BLaER1 (cell line): ENCODE data around the gene CERKL.
A peak's percentile ranks its signal among the peaks of the same experiment; 100 is the strongest.

Experiments used
- H3K27ac ChIP-seq: shearing (Covaris generic); formaldehyde crosslinking; 2 replicates; pipeline ENCODE4 v1.8.1; 2022
- H3K27me3 ChIP-seq: shearing (Covaris generic); formaldehyde crosslinking; 2 replicates; pipeline ENCODE4 v1.8.1; 2022
- H3K36me3 ChIP-seq: shearing (Covaris generic); formaldehyde crosslinking; 2 replicates; pipeline ENCODE4 v1.8.1; 2022
- H3K4me1 ChIP-seq: shearing (Covaris generic); formaldehyde crosslinking; 2 replicates; pipeline ENCODE4 v1.8.1; 2022
- H3K4me2 ChIP-seq: shearing (Covaris generic); formaldehyde crosslinking; 2 replicates; pipeline ENCODE4 v1.8.1; 2022
- H3K4me3 ChIP-seq: shearing (Covaris generic); formaldehyde crosslinking; 2 replicates; pipeline ENCODE4 v1.8.1; 2022
- H3K9ac ChIP-seq: shearing (Covaris generic); formaldehyde crosslinking; 2 replicates; pipeline ENCODE4 v1.8.1; 2022
- H3K9me3 ChIP-seq: shearing (Covaris generic); formaldehyde crosslinking; 2 replicates; pipeline ENCODE4 v1.8.1; 2022
- H4K20me1 ChIP-seq: shearing (Covaris generic); formaldehyde crosslinking; 2 replicates; pipeline ENCODE4 v1.8.1; 2022
- Cebpa-rat ChIP-seq: shearing (Covaris generic); IDR thresholded peaks from 2 replicates; pipeline ENCODE4 v1.8.1; 2022

CERKL gene

DNA sequence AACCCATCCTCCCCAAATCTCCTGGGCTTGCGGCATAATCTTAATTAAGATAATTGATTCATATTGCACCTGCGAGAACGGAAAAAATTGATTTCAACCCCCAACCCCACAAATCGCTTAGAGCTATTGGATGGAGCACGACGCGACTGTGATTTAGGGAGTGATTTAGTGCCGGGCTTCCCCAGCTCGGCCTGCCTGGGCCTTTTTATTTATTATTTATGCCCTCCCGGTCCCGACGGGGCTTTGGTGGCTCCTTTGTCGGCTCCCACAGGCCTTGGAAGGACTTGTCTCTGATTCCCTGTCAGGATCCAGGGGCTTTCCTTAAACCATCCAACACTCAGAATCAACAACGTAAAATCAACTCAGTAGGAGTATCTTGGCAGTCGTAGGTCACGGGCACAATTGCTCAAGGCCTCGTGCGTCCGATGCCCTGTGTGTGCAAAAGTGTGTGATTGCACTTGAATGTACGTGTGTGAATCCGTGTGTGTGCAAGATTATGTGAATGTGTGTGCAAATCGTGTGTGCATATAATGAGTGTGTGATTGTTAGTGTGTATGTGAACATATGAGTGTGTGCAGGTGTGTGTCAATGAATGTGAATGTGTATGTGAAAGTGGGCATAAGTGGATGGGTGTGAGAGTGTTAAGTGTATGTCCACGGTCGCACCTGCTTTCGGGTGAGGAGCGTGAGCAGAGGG is 27.7 kb upstream of the CERKL start:
- H3K9me3 ChIP-seq: peaks cover 49% of the 10 kb centered on the region
- peaks cover 41% of the 10 kb centered on the region for H3K27me3 ChIP-seq
- no peak overlapping the region for H3K4me3 ChIP-seq

DNA sequence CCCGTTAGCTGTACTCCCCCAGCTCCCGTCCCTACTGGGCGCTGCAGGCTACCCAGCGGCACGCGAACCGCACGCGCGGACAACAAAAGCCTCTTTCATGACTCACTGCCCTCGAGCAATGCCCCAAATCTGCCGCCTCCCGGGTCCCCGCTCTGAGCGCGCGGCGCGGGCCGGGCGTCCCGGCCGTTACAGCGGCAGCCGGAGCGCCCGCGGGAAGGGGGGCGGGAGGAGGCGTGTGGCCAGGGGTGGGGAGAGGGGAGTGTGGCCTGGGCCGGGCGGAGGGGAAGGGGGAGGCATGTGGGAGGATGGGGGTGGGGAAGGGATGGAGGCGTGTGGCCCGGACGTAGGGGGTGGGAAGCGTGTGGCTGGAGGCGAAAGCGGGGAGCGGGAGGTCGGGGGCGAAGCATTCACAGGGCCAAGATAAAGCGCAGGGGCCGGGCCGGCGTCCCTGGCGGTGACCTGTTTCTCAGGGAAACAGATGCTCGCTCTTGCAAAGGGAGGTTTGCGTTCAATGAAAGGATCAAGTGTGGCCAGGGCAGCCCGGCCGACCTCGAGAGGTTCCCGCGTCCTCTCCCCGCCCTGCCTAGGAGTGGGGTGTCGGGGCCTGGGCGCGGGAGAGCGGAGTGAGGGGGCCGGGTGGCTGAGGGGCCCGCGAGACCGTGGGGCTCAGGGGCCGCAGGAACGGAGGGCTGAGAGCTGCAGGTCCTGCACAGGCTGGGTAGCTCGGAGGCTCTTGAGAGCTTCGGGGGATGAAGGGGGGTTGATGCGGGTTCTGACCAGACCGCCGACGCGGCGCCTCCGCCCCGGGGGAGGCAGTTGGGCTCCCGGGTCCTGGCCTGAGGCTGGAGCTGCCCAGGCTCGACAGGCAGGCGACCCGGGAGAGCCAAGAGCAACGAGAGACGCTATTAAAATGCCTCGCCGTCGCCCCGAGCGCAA is 26.9 kb upstream of the CERKL start:
- H3K4me3 ChIP-seq: no peak overlapping the region
- peaks cover 5% of the 10 kb centered on the region; the same call in 1 of the 2 replicates for H3K4me1 ChIP-seq
- H3K4me2 ChIP-seq: no peak overlapping the region
- H3K9ac ChIP-seq: no peak overlapping the region
- peaks cover 57% of the 10 kb centered on the region for H3K9me3 ChIP-seq
- no peaks in the 10 kb centered on the region for H4K20me1 ChIP-seq
- H3K36me3 ChIP-seq: no peaks in the 10 kb centered on the region
- no peak overlapping the region for H3K27ac ChIP-seq
- H3K27me3 ChIP-seq: peaks cover 41% of the 10 kb centered on the region
- TF ChIP-seq Cebpa-rat: no peak

More for the DNA sequence above, 27.7 kb upstream of the CERKL start:
- H4K20me1 ChIP-seq: no peaks in the 10 kb centered on the region
- no peak overlapping the region for H3K4me2 ChIP-seq
- no peak for TF ChIP-seq Cebpa-rat
- H3K4me1 ChIP-seq: peaks cover 5% of the 10 kb centered on the region; the same call in 1 of the 2 replicates
- no peaks in the 10 kb centered on the region for H3K36me3 ChIP-seq
- no peak overlapping the region for H3K27ac ChIP-seq
- no peak overlapping the region for H3K9ac ChIP-seq

DNA sequence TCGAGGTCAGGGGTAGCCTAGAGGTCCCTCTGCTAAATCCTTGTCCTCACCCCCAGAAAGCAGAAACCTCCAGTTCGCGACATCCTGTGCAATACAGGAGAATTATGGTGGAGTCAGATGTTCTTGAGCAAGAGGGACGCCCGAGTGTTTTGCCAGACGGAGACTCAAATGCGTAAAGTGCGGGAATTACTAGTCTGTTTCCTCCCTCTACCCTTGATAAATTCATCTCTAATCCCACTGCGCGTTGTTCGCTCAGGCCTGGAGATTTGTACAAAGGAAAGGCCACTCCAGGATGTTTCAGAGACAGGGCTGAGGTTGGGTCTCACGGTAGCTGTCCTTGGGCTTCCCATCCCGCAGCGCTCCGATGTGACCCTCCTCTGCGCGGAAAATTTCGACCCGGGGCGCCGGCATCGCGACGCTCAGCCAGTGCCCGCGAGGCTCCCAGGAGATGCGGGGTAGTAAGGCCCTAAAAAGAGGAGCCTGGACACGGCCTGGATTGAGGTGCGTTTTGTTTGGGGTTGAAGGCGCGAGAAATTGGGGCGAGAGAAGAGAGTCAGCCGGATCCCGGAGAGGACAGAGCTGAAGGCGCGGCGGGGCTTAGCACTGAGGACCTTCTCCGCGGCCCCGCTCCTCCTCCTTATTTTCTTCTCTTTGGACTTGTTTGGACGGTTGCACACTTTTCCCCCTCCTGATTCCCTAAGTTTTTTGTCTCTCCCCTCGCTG is 26.1 kb upstream of the CERKL start:
- Histone ChIP-seq H3K9me3 (peaks cover 65% of the 10 kb centered on the region), H3K4me2 (no peak overlapping the region), H3K4me3 (no peak overlapping the region), H4K20me1 (no peaks in the 10 kb centered on the region), H3K4me1 (peaks cover 5% of the 10 kb centered on the region; the same call in 1 of the 2 replicates), H3K9ac (no peak overlapping the region), H3K27me3 (peaks cover 41% of the 10 kb centered on the region), H3K36me3 (no peaks in the 10 kb centered on the region), H3K27ac (no peak overlapping the region)
- no peak for TF ChIP-seq Cebpa-rat

DNA sequence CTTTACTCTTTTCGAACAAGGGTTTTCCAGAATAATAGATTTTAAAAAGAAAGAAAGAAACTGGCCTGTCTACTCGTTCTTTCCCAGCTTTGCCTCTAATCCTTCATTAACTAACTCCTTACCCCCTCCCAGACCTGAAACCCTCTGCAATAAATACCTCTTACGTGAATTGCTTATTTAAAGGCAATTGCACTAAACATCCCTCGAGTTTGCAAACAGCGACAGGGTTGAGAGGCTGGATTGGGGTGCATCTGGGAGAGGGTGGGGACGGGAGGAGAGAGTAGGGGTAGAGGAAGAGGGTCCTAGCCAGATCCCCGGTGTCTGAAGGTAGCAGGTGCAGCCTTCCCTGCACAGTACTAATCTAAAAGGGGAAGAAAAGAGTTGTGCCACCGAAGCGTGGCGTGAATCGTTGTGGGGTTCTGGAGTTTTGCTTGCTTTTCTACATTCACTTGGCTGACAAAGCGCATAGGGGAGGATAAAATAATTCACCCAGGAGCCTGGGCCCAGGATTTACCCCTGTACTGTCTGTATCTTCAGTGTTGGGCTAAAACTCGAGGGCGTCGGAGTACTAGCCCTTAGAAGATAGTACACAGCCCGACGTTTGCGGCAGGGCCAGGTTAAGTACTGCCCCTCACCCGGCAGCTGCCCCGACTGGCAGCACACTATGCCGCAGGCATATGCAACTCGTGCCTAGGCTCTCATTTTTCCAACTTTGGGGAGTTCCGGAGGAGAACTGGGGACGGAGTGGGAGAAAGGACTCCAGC is 25.3 kb upstream of the CERKL start:
- Histone ChIP-seq H3K4me1 (peaks cover 5% of the 10 kb centered on the region; the same call in 1 of the 2 replicates), H3K9ac (no peak overlapping the region), H3K9me3 (peaks cover 68% of the 10 kb centered on the region), H3K4me3 (no peak overlapping the region), H4K20me1 (no peaks in the 10 kb centered on the region), H3K36me3 (no peaks in the 10 kb centered on the region), H3K4me2 (no peak overlapping the region), H3K27ac (no peak overlapping the region), H3K27me3 (peaks cover 41% of the 10 kb centered on the region)
- TF ChIP-seq Cebpa-rat: no peak

DNA sequence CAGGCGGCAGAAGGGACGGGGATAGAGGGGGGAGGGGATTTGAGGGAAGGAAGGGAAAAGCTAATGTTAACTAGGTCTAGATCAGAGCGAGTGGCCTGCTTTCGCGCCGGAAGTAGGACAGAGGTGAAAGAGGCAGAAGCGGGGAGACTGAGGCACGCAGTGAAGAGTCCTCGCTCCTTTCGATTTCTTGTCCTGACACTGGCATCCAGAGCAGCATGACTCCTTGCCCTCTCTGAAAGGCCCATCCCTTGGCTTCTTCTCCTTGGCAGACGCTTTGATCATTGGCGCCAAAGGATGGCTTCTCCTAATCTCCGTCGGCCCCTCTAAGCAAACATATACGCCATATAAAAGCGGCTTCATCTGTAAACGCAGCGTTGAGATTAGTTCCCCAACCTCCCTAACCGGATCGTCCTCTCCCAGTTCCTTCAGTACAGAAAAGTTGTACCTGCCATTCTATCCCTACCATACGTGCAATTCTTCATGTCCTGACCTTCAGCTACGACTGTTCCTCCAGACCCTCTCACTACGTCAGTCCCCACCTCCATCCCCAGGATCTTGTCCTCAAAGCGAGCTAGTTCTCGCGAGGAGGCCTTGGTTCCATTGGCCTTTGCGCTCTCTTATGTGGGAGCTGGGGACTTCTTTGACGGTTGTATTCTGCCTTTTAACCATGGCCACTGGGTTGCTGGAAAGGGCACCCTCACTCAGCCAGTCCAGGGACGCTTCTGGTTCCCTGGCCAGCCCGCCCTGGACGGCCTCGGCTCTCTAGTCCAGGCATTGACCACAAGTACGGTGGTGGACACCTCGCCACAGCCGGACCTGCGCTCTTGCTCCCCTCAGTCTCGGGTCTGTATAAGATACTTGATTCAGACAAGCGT is 24.3 kb upstream of the CERKL start:
- H3K36me3 ChIP-seq: no peaks in the 10 kb centered on the region
- peaks cover 68% of the 10 kb centered on the region for H3K9me3 ChIP-seq
- no peaks in the 10 kb centered on the region for H4K20me1 ChIP-seq
- TF ChIP-seq Cebpa-rat: no peak
- H3K4me1 ChIP-seq: no peaks in the 10 kb centered on the region
- H3K27ac ChIP-seq: no peak overlapping the region
- no peak overlapping the region for H3K4me2 ChIP-seq
- no peak overlapping the region for H3K4me3 ChIP-seq
- H3K27me3 ChIP-seq: peaks cover 41% of the 10 kb centered on the region
- H3K9ac ChIP-seq: no peak overlapping the region

DNA sequence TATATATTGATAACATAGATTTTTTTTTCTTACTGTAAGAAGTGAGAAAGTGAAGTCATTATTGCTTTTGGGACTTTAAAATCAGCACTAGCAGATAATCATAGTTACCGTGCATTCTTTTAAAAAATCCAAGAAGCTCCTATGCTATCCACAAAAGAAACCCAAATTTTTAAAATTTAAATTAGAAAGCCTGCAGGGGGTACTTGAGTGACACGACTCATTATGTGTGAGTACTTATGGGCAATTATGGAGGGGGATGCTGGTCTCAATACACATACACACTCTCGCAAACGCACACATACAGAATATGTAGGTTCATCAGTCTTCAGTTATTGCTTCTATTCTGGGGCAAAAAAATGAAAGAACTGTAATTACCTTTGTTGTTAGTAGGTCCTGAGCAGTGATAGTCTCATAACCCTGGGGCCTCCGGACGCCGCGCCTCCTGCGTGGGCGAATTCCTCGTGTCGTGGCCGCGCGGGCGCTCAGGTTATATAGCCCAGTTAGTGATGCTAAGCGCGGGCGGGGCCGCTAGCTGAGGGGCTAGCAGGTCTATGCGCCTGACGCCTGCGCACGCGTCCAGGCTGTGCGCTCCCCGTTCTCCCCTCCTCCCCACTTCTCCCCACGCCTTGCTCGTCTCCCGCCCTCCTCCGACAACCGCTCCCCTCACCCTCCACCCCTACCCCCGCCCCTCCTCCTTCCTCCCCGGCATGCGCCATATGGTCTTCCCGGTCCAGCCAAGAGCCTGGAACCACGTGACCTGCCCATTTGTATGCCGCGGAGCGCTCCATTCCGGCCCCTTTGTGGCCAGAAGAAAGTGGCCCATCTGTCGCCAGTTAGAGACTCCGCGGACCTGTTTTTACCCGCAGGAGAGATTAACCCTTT is 23.4 kb upstream of the CERKL start, which contains the start of gene NEUROD1:
TSS of gene NEUROD1 (minus strand) at position 463 of the 882 bp plus-strand sequence. CDS start 1,657 bp downstream, outside the sequence.
- H3K27me3 ChIP-seq: peaks cover 41% of the 10 kb centered on the region
- no peaks in the 10 kb centered on the region for H3K36me3 ChIP-seq
- no peaks in the 10 kb centered on the region for H4K20me1 ChIP-seq
- peaks cover 68% of the 10 kb centered on the region for H3K9me3 ChIP-seq
- no peaks in the 10 kb centered on the region for H3K4me1 ChIP-seq
- H3K9ac ChIP-seq: no peak within 1 kb of the TSS
- H3K27ac ChIP-seq: no peak within 1 kb of the TSS
- H3K4me3 ChIP-seq: no peak within 1 kb of the TSS
- H3K4me2 ChIP-seq: no peak within 1 kb of the TSS
- no peak for TF ChIP-seq Cebpa-rat

DNA sequence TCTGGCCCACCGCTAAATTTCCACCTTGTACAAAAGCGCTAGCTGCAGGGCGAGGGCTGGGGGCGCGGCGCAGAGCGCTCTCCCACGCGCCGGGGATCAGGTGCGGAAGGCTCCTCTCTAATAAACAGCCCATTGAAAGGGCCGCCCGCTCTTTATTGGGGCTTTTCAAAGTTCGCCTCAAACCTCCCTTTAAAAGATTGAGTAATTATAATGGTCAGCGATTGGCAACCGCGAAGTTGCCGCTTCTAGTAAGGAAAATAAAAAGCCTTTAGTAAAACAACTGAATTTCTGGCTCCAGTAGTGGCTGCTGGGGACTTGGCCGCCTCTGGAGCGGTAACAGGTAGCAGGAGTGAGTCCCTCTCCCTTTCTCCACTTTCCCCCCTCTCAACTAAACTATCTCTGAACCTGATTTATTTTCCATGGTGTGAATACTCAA is 22.7 kb upstream of the CERKL start:
- Histone ChIP-seq H3K4me1 (no peaks in the 10 kb centered on the region), H3K4me3 (no peak overlapping the region), H3K9ac (no peak overlapping the region), H3K27me3 (peaks cover 35% of the 10 kb centered on the region), H3K27ac (no peak overlapping the region), H3K9me3 (peaks cover 66% of the 10 kb centered on the region), H4K20me1 (no peaks in the 10 kb centered on the region), H3K4me2 (no peak overlapping the region), H3K36me3 (no peaks in the 10 kb centered on the region)
- TF ChIP-seq Cebpa-rat: 0 out of 2 replicates have a peak, but pooled peaks have one; percentile 3
